HG02938 (cell line): ENCODE results near the gene ROR2.

ENCODE experiments used
- ATAC-seq: cut with Tn5 transposase; IDR thresholded peaks from one replicate; pipeline ENCODE4 v1.9.1; 2021; ENCODE audit warnings: mild to moderate bottlenecking, moderate library complexity; ENCODE audit not compliant: unreplicated experiment

Gene ROR2

DNA sequence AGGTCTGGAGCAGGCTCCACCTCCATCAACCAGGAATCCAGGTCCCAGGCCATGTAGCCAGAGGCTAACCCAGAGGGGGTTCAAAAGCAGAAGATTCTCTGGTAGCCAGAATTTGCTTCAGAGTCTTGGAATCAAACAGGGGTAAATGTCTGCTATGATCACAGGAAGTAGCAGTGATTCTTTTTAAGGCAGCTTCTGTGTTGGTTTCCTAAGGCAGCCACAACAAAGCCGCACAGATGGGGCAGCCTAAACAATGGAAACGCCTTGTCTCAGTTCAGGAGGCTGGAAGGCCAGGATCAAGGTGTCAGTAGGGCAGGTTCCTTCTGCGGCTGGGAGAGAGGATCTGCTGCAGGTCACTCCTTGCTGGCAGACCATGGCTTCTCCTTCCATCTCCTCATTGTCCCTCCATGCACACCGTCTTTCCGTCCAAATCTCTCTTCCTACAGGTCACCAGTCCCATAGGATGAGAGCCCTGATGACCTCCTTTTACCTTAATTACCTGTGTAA is 167.3 kb downstream of the ROR2 start:
- no peak for ATAC-seq

- no peak for ATAC-seq
Observed at GRCh38 chr9:91781906-91782305, 168.1 kb downstream of the ROR2 start.

- ATAC-seq, result no peak
Observed at GRCh38 chr9:91781116-91781515, 168.9 kb downstream of the ROR2 start.

DNA sequence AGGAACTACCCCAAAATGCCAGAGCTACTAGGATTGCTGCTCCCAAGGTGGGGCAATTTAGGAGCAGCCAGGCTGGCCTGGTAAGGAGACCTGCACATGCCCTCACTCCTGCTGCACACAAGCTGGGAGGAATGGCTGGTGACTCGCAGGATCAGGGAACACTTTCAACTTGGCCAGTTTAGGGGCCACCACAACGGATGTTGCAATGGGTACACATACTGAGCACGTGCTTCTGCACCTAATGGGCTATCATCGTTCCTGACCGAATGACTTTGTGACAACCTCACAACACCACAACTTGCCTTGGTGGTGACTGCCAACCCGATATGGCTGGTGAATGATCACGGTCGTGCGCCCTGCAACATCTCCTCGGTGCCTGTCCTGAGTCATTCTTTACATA is 172.0 kb downstream of the ROR2 start:
- no peak for ATAC-seq

- ATAC-seq, result no peak
Observed at GRCh38 chr9:91777292-91777830, 172.7 kb downstream of the ROR2 start.

GRCh38 chr9:91776409-91777291 is 173.4 kb downstream of the ROR2 start:
- no peak for ATAC-seq

DNA sequence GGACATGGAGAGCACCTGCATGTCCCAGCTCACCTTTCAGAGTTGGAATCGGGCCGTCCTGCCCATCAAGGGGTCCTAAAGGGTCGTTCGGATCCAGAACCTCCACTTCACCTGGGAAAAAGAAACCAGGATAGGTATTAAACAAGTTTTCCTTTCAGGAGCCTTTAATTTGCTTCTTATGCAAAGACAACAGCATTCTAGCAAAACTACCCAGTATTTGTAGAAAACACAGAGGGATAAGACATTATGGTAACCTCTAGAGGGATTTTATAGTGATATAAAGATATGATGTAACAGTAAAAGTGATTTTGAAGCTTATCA is 174.4 kb downstream of the ROR2 start:
- ATAC-seq, result no peak

DNA sequence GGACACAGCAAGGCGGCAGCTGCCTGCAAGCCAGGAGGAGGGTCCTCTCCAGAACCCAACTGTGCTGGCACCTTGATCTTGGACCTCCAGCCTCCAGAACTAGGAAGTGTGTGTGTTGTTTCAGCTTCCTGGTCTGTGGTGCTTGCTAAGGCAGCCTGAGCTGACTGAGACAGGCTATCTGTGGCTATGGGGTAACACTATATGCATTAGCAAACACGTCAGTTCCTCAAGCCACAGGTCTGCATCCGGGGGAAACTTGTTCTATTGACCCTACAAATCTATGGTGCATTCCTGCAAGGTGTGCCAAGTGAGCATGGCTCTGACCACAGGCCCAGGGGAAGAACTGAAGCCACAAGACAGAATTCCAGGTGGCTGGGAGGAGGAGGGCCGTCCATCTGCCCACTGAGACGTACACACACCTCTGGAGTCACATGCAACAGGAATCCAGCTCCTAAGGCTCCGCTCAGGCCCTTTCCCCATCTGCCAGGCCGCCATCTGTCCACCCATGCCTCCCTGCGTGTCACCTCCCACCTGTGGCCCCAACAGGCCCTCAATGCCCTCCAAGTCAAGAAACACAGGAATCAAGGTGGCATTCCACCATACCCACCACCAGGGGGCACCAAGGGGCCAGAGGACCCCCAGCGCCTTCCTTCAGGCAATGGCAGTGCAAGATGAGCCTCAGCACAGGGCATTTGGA is 174.9 kb downstream of the ROR2 start:
- ATAC-seq, result no peak

DNA sequence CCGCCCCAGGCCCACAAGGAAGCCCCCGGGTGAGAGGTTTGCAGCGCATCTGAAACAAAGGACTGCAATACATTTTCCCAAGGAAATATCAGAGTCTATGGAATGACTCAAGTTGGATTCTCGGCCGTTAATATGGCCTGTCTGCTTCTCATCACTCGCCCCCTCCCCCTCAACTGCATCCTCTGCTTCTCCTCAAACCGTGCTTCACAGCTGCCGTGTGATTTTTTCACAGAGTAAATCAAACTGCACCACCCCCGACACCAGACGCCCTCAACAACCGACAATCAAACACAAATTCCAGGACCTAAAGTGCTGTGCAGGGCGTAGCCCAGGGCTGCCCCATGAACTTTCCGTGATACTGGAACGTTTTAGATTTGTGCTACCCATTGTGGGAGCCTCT is 176.9 kb downstream of the ROR2 start:
- no peak for ATAC-seq

DNA sequence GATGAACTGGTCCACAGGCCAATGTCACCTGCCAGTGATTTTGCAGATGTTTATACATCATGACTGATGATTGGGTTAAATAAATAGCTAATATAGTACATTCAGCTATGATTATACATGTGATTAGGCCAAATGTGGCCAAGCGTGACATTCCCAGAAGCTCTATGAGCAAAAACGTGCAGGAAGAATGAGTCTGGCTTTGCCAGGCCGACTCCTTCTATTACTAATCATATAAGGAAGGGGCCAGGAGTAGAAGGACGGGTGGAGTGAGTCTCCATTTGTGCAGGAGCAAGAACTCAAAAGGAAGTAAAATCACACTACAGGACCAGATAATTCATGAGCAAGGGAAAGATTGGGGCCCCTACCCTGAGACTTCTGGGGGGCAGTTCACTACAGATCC is 178.2 kb downstream of the ROR2 start:
- ATAC-seq, result no peak

GRCh38 chr9:91771027-91771426 is 179.0 kb downstream of the ROR2 start:
- no peak for ATAC-seq

GRCh38 chr9:91770229-91770628 is 179.8 kb downstream of the ROR2 start:
- no peak for ATAC-seq

DNA sequence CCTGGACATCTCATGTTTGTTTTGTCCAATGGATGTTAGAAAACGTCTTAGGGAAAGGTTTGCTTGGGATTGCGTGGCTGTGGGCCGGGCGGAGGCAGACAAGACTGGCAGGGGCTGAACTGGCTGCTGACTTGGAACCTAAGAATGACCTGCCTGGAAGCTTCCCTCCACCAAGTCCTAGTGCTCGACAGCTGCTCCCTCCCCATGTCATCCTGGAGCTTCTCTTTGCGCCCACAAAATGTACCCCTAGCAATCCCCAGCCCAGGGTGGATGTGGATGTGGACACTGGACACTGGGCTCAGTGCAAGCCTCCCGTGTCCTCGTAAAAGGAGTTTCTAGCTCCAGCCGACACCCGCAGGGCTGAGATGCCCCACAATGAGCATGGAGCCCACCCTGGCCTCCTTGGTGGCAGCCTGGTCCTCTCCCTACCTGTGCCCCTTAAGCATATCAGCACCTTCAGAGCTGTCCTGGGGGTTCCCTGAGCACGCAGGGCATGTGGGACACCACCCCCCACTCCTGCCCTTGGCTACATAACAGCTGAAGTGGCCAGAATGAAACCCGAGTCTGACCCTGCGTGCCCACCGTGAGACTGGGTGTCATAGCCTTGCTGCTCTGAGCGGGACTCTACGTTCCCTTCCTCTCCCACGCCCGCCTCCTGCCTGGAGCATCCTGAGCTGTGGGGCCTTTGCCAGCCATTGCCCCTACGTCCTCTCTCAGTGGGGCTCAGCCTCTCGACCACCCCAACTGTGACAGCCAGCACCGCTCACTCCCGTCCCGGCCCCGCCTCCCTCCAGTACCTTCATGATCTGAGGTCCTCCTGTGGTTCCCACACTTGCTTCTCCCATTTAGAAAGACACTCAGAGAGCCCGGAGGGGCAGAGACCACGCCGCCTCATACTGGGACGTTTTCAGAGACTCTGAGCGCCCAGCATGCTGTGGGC is 180.8 kb downstream of the ROR2 start:
- ATAC-seq, result no peak

DNA sequence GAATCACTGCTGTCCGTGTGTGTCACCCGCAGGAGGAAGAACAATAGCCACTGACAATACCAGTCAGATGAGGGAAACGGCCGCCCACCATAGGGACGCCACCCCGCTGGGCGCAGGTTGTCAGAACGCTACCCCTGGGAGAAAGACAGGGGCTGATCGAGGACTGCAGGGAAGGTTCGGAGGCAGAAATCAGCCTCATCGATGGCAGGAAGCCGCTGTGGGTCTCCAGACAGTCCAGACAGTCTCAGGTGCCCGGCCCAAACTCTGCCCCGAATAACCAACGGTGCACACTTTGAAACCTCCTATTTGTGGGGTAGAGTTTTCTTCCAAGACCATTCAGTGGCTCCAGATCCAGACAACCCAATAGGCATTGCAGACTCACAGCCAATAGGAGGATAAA is 181.5 kb downstream of the ROR2 start:
- ATAC-seq, result no peak

GRCh38 chr9:91766315-91767069 is 183.5 kb downstream of the ROR2 start:
- no peak for ATAC-seq

GRCh38 chr9:91765296-91765695 is 184.7 kb downstream of the ROR2 start:
- ATAC-seq, result no peak

- no peak for ATAC-seq
Observed at GRCh38 chr9:91764661-91765060, 185.4 kb downstream of the ROR2 start.

DNA sequence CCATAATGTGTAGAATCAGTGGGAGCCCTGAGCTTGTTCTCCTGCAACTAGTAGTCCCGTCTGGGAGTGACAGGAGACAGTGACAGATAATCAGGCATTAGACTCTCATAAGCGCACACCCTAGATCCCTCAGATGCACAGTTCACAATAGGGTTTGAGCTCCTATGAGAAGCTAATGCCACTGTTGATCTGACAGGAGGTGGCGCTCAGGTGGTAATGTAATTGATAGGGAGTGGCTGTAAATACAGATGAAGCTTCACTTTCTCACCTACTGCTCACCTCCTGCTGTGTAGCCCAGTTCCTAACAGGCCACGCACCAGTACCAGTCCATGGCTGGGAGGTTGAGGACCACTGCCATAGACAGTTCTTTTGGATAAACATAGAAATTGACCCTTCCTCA is 188.7 kb downstream of the ROR2 start:
- ATAC-seq, result no peak

DNA sequence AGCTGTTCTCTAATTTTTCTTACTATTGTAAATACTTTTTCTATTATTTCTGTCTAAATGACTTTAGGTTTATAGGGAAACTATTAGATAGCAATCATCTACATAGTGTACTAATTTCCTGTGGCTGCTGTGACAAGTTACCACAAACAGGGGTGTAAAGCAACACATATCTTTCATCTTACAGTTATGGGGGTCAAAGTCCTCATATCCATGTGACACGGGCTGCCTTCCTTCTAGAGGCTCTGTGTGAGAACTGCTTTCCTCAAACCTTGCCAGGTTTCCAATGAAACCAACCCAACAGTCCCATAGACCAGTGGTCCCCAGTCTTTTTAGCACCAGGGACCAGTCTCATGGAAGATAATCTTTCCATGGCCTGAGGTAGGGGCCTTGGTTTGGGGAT is 189.1 kb downstream of the ROR2 start:
- ATAC-seq, result no peak

DNA sequence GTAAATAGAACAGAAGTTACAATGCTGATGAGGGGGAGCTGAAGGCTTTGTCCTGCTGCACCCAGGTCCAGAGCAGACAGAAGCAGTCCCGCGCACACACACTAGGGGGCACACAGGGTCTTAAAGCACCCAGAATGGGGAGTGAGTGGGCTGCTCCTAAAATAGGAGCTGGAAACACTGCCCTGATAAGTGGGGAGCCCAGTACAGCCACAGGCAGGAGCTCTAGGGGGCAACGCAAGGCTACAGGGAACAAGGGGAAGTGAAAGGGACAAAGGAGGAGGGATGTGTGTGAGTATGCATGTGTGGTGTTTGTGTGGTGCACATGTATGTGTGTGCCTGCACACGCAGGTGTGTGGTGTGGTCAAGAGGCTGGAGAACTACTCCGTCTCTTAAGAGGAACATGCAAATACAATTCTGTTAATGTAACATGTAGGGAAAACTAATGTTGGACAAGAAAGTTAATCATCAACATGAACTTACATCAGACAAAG is 191.5 kb downstream of the ROR2 start:
- ATAC-seq, result peak; percentile 71
